HG03457 (cell line): ENCODE measurements around the gene MYO7A.
A peak's percentile ranks its signal among the peaks of the same experiment; 100 is the strongest.

Experiments
- ATAC-seq: cut with Tn5 transposase; IDR thresholded peaks from one replicate; pipeline ENCODE4 v1.9.1; 2021; ENCODE audit warnings: moderate number of reproducible peaks; ENCODE audit not compliant: unreplicated experiment

Gene MYO7A

GRCh38 chr11:77181799-77182541 lies 53.9 kb downstream of the MYO7A start:
- ATAC-seq, result no peak

- ATAC-seq, result no peak
Measured at GRCh38 chr11:77182542-77183430, 54.7 kb downstream of the MYO7A start.

GRCh38 chr11:77183431-77183984 lies 55.5 kb downstream of the MYO7A start:
- no peak for ATAC-seq

GRCh38 chr11:77184136-77184860 lies 56.3 kb downstream of the MYO7A start:
- ATAC-seq, result no peak

GRCh38 chr11:77186302-77186701 lies 58.3 kb downstream of the MYO7A start:
- ATAC-seq, result no peak

- no peak for ATAC-seq
Measured at GRCh38 chr11:77187111-77187750, 59.2 kb downstream of the MYO7A start.

- ATAC-seq, result peak; percentile 54
Measured at GRCh38 chr11:77187776-77188632, 60.0 kb downstream of the MYO7A start.

GRCh38 chr11:77188633-77189491 lies 60.8 kb downstream of the MYO7A start:
- no peak for ATAC-seq

- no peak for ATAC-seq
Measured at GRCh38 chr11:77189588-77190210, 61.7 kb downstream of the MYO7A start.

GRCh38 chr11:77190331-77191075 lies 62.5 kb downstream of the MYO7A start:
- no peak for ATAC-seq

- no peak for ATAC-seq
Measured at GRCh38 chr11:77191429-77191822, 63.4 kb downstream of the MYO7A start.

- no peak for ATAC-seq
Measured at GRCh38 chr11:77191823-77192495, 63.9 kb downstream of the MYO7A start.

- no peak for ATAC-seq
Measured at GRCh38 chr11:77193167-77193566, 65.1 kb downstream of the MYO7A start.

- ATAC-seq, result no peak
Measured at GRCh38 chr11:77193911-77194830, 66.1 kb downstream of the MYO7A start.

- no peak for ATAC-seq
Measured at GRCh38 chr11:77195071-77195755, 67.2 kb downstream of the MYO7A start.
